ENCODE results near the gene PPFIBP1.

PPFIBP1 gene

GRCh38 chr12:27554421-27555186 is 30.6 kb downstream of the PPFIBP1 start:
- DNase-seq (ENCODE audit: low spot score), result no peak
- no peak for TF ChIP-seq CTCF (IDR thresholded peaks at IDR 0.05; ENCODE audit: borderline replicate concordance, control extremely low read depth, extremely low read depth, insufficient read depth, missing control alignments)
- in situ Hi-C loops (cut with MboI; ENCODE audit: low sequenced_read_pairs, unreplicated experiment), result no loop called here

DNA sequence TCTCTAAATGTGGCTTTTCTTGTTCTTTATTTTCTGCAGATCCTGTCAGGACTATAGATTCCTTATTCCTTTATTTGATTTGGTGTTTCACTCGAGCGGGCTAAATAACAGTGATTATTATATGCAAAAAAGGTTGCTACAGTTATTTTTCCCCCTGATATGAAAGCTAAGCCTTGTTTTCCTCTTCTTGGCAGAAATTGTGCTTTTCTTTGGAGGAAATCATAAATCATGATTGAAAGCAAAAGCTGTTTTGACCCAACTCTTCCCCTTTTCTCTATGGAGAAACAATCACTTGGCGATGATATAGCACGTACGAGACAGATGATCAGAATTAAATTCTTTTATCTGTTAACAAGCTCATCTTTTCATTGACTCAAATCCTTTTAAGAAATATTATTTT is 31.4 kb downstream of the PPFIBP1 start:
- in situ Hi-C loops (cut with MboI; ENCODE audit: low sequenced_read_pairs, unreplicated experiment), result no loop called here
- DNase-seq (ENCODE audit: low spot score), result no peak

GRCh38 chr12:27555925-27556778 is 32.1 kb downstream of the PPFIBP1 start:
- in situ Hi-C loops (cut with MboI; ENCODE audit: low sequenced_read_pairs, unreplicated experiment), result no loop called here

More for the DNA sequence above, 31.4 kb downstream of the PPFIBP1 start:
- no peak for TF ChIP-seq CTCF (IDR thresholded peaks at IDR 0.05; ENCODE audit: borderline replicate concordance, control extremely low read depth, extremely low read depth, insufficient read depth, missing control alignments)

DNA sequence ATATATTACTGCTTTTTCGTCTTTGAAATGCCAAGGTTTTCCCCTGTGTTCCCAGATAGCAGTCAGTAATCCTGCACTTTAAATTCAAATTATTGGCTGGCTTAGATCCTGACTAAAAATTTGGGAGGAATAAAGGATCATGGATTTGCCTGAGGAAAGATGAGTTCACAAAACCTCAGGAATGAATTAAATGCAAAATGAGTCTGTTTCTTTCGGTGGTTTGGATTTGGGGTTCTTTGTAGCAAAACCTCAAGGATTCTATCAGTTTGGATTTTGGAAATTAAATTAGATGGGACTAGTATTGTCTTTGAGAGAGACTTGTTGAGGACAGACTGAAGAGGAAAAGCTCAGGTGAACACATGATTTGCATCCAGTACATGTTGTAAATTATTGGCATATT is 36.1 kb downstream of the PPFIBP1 start:
- in situ Hi-C loops (cut with MboI; ENCODE audit: low sequenced_read_pairs, unreplicated experiment), result no loop called here
- no peak for DNase-seq (ENCODE audit: low spot score)
- TF ChIP-seq CTCF (IDR thresholded peaks at IDR 0.05; ENCODE audit: borderline replicate concordance, control extremely low read depth, extremely low read depth, insufficient read depth, missing control alignments), result no peak

More at GRCh38 chr12:27555925-27556778, 32.1 kb downstream of the PPFIBP1 start:
- peak; percentile 41 for DNase-seq (ENCODE audit: low spot score)
- TF ChIP-seq CTCF (IDR thresholded peaks at IDR 0.05; ENCODE audit: borderline replicate concordance, control extremely low read depth, extremely low read depth, insufficient read depth, missing control alignments), result no peak

- no peak for TF ChIP-seq CTCF (IDR thresholded peaks at IDR 0.05; ENCODE audit: borderline replicate concordance, control extremely low read depth, extremely low read depth, insufficient read depth, missing control alignments)
- DNase-seq (ENCODE audit: low spot score), result no peak
- in situ Hi-C loops (cut with MboI; ENCODE audit: low sequenced_read_pairs, unreplicated experiment), result no loop called here
These were observed 37.7 kb downstream of the PPFIBP1 start for GRCh38 chr12:27561535-27562350.

GRCh38 chr12:27564612-27565213 is 40.7 kb downstream of the PPFIBP1 start:
- in situ Hi-C loops (cut with MboI; ENCODE audit: low sequenced_read_pairs, unreplicated experiment), result no loop called here
- no peak for DNase-seq (ENCODE audit: low spot score)
- peak; percentile 7 for TF ChIP-seq CTCF (IDR thresholded peaks at IDR 0.05; ENCODE audit: borderline replicate concordance, control extremely low read depth, extremely low read depth, insufficient read depth, missing control alignments)

All from GM13976 (cell line).